PC-3 (cell line): ENCODE measurements around the gene PLPP1.

ENCODE experiments used
- CTCF ChIP-seq: fragments of 300-600 bp; sonication (generic); conservative IDR thresholded peaks from 2 replicates; pipeline ENCODE4 v1.5.1; 2017; ENCODE audit warnings: antibody characterized with exemption, low read depth, mild to moderate bottlenecking, low read length
- EZH2 ChIP-seq: fragments of 300-600 bp; sonication (generic); IDR thresholded peaks from one replicate; pipeline ENCODE4 v1.6.1; 2017; ENCODE audit warnings: antibody characterized with exemption, mild to moderate bottlenecking, low read length; ENCODE audit not compliant: unreplicated experiment
- EZH2phosphoT487 ChIP-seq: fragments of 300-600 bp; sonication (generic); IDR thresholded peaks from 2 replicates; pipeline ENCODE4 v1.6.1; 2018; ENCODE audit warnings: mild to moderate bottlenecking, antibody characterized with exemption, low read length, borderline replicate concordance

- no peak for TF ChIP-seq CTCF
- no peak for TF ChIP-seq EZH2phosphoT487
- no peak for TF ChIP-seq EZH2
Observed at GRCh38 chr5:55564721-55565120, 30.0 kb upstream of the PLPP1 start.
